SK-N-SH treated with all-trans-retinoic acid at 6 μM for 48 hours (cell line): ENCODE measurements around the gene P2RY6.

Experiments used
- ATAC-seq: fragments of 200-7000 bp; cut with Tn5 transposase; 3 replicates; pipeline ENCODE4 v1.9.1; 2020; ENCODE audit warnings: mild to moderate bottlenecking, moderate library complexity
- ARNTL ChIP-seq: fragments of 450-650 bp; formaldehyde crosslinking; IDR thresholded peaks from 2 replicates; pipeline ENCODE4 v1.5.0; 2020; ENCODE audit warnings: low read depth, mild to moderate bottlenecking, moderate library complexity, borderline replicate concordance
- BACH2 ChIP-seq: fragments of 250-450 bp; sonication (Bioruptor Pico); IDR thresholded peaks from 2 replicates; pipeline ENCODE4 v1.9.0; 2021; ENCODE audit warnings: mild to moderate bottlenecking, borderline replicate concordance
- CREB5 ChIP-seq: fragments of 250-450 bp; sonication (Bioruptor Pico); IDR thresholded peaks from 2 replicates; pipeline ENCODE4 v1.5.1; 2020; ENCODE audit warnings: low read depth, mild to moderate bottlenecking, moderate library complexity
- CSDC2 ChIP-seq: fragments of 250-450 bp; sonication (Bioruptor Pico); IDR thresholded peaks from 2 replicates; pipeline ENCODE4 v1.5.0; 2020; ENCODE audit warnings: mild to moderate bottlenecking, moderate library complexity
- ESRRG ChIP-seq: fragments of 250-450 bp; sonication (Bioruptor Pico); IDR thresholded peaks from 2 replicates; pipeline ENCODE4 v1.6.1; 2021; ENCODE audit warnings: mild to moderate bottlenecking
- GLIS3 ChIP-seq: fragments of 250-450 bp; sonication (Bioruptor Pico); IDR thresholded peaks from 2 replicates; pipeline ENCODE4 v1.5.0; 2020; ENCODE audit warnings: mild to moderate bottlenecking, moderate library complexity
- ISL1 ChIP-seq: fragments of 250-450 bp; sonication (Bioruptor Pico); IDR thresholded peaks from 2 replicates; pipeline ENCODE4 v2.1.2; 2022; ENCODE audit warnings: mild to moderate bottlenecking, moderate library complexity
- PPARA ChIP-seq: fragments of 250-450 bp; sonication (Bioruptor Pico); IDR thresholded peaks from 2 replicates; pipeline ENCODE4 v1.5.0; 2020; ENCODE audit warnings: mild to moderate bottlenecking, borderline replicate concordance
- RARB ChIP-seq: fragments of 250-450 bp; sonication (Bioruptor Pico); IDR thresholded peaks from 2 replicates; pipeline ENCODE4 v1.8.0; 2021; ENCODE audit warnings: mild to moderate bottlenecking, moderate library complexity
- TCF4 ChIP-seq: fragments of 250-450 bp; sonication (Bioruptor Pico); IDR thresholded peaks from 2 replicates; pipeline ENCODE4 v1.8.0; 2021; ENCODE audit warnings: mild to moderate bottlenecking, moderate library complexity, borderline replicate concordance
- ZFP3 ChIP-seq: fragments of 250-450 bp; sonication (Bioruptor Pico); IDR thresholded peaks from 2 replicates; pipeline ENCODE4 v1.5.0; 2020; ENCODE audit warnings: mild to moderate bottlenecking, moderate library complexity
- ZFP30 ChIP-seq: fragments of 450-650 bp; formaldehyde crosslinking; IDR thresholded peaks from 2 replicates; pipeline ENCODE4 v1.5.0; 2022; ENCODE audit warnings: mild to moderate bottlenecking, moderate library complexity
- ZNF70 ChIP-seq: fragments of 450-650 bp; formaldehyde crosslinking; IDR thresholded peaks from 2 replicates; pipeline ENCODE4 v1.5.0; 2020; ENCODE audit warnings: mild to moderate bottlenecking, moderate library complexity
- ZNF8 ChIP-seq: fragments of 450-650 bp; formaldehyde crosslinking; IDR thresholded peaks from 2 replicates; pipeline ENCODE4 v1.5.0; 2020; ENCODE audit warnings: mild to moderate bottlenecking, moderate library complexity
- TF ChIP-seq, protein P1 (sequence below): fragments of 250-450 bp; sonication (Bioruptor Pico); IDR thresholded peaks from 2 replicates; pipeline ENCODE4 v1.8.0; 2021; ENCODE audit warnings: low read depth, mild to moderate bottlenecking, moderate library complexity, borderline replicate concordance
- TF ChIP-seq, protein P2 (sequence below): fragments of 250-450 bp; sonication (Bioruptor Pico); IDR thresholded peaks from 2 replicates; pipeline ENCODE4 v1.8.0; 2020; ENCODE audit warnings: mild to moderate bottlenecking, moderate library complexity, borderline replicate concordance
- TF ChIP-seq, protein P3 (sequence below): fragments of 250-450 bp; sonication (Bioruptor Pico); IDR thresholded peaks from 2 replicates; pipeline ENCODE4 v1.5.1; 2021; ENCODE audit warnings: mild to moderate bottlenecking, moderate library complexity
- TF ChIP-seq, protein P4 (sequence below): fragments of 250-450 bp; sonication (Bioruptor Pico); IDR thresholded peaks from 2 replicates; pipeline ENCODE4 v1.5.0; 2020; ENCODE audit warnings: mild to moderate bottlenecking, moderate library complexity

Gene P2RY6

DNA sequence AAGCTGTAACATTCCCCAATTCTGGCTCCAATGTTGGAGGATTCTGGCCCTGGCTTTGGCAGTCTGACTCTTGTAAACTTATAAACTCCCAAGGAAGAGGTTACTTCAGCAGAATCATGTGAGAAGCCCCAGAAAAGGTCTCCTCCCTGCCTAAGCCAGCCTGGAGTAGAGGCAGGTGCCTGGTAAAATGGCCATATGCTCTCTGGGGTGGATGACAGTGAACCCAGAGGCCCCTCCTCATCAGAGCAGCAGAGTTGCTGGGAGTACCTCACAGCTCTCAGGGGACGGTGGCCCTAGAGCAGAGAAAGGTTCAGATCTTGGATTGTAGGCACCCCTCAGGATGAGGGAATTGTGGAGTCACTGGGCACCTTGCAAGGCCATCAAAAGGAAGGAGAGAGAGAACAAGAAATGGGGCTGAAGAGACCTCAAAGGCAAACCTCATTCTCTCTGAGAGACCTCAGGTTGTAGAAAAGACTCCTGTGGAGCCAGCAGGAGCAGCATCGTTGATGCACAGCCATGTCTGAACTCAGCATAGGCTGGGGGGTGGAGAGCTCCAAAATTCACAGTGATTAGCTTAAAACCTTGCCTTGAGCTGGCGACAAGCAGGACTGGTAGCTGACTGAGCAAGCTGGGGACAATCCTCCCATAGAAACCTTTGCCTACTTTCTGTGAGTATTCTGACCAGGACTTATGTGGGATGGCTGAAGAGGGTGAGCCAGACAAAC is 4.9 kb upstream of the P2RY6 start:
- no peak for ATAC-seq
- TF ChIP-seq, protein P1, sequence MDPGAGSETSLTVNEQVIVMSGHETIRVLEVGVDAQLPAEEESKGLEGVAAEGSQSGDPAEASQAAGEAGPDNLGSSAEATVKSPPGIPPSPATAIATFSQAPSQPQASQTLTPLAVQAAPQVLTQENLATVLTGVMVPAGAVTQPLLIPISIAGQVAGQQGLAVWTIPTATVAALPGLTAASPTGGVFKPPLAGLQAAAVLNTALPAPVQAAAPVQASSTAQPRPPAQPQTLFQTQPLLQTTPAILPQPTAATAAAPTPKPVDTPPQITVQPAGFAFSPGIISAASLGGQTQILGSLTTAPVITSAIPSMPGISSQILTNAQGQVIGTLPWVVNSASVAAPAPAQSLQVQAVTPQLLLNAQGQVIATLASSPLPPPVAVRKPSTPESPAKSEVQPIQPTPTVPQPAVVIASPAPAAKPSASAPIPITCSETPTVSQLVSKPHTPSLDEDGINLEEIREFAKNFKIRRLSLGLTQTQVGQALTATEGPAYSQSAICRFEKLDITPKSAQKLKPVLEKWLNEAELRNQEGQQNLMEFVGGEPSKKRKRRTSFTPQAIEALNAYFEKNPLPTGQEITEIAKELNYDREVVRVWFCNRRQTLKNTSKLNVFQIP (CRISPR knock-in tag), result no peak

- TF ChIP-seq ZNF8 (CRISPR knock-in tag) (no peak), ZNF70 (CRISPR knock-in tag) (no peak), TCF4 (CRISPR knock-in tag) (no peak), CSDC2 (no peak), ARNTL (CRISPR knock-in tag) (no peak), BACH2 (CRISPR knock-in tag) (no peak), CREB5 (no peak)
- TF ChIP-seq, protein P2, sequence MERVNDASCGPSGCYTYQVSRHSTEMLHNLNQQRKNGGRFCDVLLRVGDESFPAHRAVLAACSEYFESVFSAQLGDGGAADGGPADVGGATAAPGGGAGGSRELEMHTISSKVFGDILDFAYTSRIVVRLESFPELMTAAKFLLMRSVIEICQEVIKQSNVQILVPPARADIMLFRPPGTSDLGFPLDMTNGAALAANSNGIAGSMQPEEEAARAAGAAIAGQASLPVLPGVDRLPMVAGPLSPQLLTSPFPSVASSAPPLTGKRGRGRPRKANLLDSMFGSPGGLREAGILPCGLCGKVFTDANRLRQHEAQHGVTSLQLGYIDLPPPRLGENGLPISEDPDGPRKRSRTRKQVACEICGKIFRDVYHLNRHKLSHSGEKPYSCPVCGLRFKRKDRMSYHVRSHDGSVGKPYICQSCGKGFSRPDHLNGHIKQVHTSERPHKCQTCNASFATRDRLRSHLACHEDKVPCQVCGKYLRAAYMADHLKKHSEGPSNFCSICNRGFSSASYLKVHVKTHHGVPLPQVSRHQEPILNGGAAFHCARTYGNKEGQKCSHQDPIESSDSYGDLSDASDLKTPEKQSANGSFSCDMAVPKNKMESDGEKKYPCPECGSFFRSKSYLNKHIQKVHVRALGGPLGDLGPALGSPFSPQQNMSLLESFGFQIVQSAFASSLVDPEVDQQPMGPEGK (CRISPR knock-in tag), result no peak
- TF ChIP-seq, all 23 proteins: peak for 0
- ATAC-seq, result no peak
Observed at GRCh38 chr11:73267906-73268540, 4.1 kb upstream of the P2RY6 start.

DNA sequence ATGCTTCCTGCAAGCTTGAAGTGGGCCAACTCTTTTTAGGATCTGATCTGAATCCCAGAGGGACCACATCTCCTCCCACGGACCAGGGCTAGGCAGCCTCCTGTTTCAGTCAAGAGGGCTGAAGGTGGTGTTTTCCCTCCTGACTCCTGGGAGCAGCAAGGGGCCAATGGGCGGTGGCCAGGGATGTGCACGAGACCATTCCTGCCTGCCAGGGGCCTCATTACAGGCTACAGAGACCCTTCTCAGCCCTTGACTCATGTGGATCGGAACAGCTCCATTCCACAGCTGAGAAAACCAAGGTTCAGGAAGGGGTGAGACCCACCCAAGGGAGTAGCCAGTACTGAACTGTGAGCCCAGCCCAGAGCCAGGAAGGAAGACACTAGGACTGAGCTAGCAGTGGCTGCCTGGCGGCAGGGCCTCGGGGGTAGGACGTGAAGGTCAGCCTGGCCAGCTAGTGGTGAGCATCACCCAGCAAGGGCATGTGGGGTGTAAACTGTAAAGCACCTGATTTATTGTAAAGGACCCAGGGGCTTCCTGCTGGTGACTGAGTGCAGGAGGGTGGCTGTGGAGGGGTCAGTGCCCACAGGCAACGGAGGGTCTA is 3.4 kb upstream of the P2RY6 start:
- ATAC-seq, result no peak
- TF ChIP-seq, protein P3, sequence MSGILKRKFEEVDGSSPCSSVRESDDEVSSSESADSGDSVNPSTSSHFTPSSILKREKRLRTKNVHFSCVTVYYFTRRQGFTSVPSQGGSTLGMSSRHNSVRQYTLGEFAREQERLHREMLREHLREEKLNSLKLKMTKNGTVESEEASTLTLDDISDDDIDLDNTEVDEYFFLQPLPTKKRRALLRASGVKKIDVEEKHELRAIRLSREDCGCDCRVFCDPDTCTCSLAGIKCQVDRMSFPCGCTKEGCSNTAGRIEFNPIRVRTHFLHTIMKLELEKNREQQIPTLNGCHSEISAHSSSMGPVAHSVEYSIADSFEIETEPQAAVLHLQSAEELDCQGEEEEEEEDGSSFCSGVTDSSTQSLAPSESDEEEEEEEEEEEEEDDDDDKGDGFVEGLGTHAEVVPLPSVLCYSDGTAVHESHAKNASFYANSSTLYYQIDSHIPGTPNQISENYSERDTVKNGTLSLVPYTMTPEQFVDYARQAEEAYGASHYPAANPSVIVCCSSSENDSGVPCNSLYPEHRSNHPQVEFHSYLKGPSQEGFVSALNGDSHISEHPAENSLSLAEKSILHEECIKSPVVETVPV (CRISPR knock-in tag), result no peak
- TF ChIP-seq, protein P2 (CRISPR knock-in tag), result no peak
- no peak for TF ChIP-seq ZFP3

- no peak; the same call in 2 of the 3 replicates for ATAC-seq
- no peak for TF ChIP-seq ZNF8 (CRISPR knock-in tag)
- TF ChIP-seq PPARA, result no peak
- TF ChIP-seq ARNTL (CRISPR knock-in tag), result no peak
- no peak for TF ChIP-seq ZFP3
- TF ChIP-seq GLIS3, result no peak
- TF ChIP-seq, protein P1 (CRISPR knock-in tag), result no peak
- TF ChIP-seq, protein P3 (CRISPR knock-in tag), result no peak
- TF ChIP-seq ZNF70 (CRISPR knock-in tag), result no peak
- no peak for TF ChIP-seq ISL1 (CRISPR knock-in tag)
- TF ChIP-seq CSDC2, result no peak
- TF ChIP-seq ESRRG (CRISPR knock-in tag), result no peak
- no peak for TF ChIP-seq RARB (CRISPR knock-in tag)
- no peak for TF ChIP-seq BACH2 (CRISPR knock-in tag)
- no peak for TF ChIP-seq ZFP30 (CRISPR knock-in tag)
- TF ChIP-seq, protein P4, sequence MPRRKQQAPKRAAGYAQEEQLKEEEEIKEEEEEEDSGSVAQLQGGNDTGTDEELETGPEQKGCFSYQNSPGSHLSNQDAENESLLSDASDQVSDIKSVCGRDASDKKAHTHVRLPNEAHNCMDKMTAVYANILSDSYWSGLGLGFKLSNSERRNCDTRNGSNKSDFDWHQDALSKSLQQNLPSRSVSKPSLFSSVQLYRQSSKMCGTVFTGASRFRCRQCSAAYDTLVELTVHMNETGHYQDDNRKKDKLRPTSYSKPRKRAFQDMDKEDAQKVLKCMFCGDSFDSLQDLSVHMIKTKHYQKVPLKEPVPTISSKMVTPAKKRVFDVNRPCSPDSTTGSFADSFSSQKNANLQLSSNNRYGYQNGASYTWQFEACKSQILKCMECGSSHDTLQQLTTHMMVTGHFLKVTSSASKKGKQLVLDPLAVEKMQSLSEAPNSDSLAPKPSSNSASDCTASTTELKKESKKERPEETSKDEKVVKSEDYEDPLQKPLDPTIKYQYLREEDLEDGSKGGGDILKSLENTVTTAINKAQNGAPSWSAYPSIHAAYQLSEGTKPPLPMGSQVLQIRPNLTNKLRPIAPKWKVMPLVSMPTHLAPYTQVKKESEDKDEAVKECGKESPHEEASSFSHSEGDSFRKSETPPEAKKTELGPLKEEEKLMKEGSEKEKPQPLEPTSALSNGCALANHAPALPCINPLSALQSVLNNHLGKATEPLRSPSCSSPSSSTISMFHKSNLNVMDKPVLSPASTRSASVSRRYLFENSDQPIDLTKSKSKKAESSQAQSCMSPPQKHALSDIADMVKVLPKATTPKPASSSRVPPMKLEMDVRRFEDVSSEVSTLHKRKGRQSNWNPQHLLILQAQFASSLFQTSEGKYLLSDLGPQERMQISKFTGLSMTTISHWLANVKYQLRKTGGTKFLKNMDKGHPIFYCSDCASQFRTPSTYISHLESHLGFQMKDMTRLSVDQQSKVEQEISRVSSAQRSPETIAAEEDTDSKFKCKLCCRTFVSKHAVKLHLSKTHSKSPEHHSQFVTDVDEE, result no peak
Observed at GRCh38 chr11:73269459-73270015, 2.6 kb upstream of the P2RY6 start.
